ENCODE measurements around the gene EDC3.
A peak's percentile ranks its signal among the peaks of the same experiment; 100 is the strongest.
"Not testable (repeated sequence)": the region's sequence is repeated elsewhere in the genome, so short reads cannot be mapped to it uniquely, and the experiment has no call there.

Gene EDC3

GRCh38 chr15:74653426-74654102, 42.3 kb downstream of the EDC3 start:
- no peak for DNase-seq (ENCODE audit: low read depth in 4 of 4, low spot score in 1 of 4)

DNA sequence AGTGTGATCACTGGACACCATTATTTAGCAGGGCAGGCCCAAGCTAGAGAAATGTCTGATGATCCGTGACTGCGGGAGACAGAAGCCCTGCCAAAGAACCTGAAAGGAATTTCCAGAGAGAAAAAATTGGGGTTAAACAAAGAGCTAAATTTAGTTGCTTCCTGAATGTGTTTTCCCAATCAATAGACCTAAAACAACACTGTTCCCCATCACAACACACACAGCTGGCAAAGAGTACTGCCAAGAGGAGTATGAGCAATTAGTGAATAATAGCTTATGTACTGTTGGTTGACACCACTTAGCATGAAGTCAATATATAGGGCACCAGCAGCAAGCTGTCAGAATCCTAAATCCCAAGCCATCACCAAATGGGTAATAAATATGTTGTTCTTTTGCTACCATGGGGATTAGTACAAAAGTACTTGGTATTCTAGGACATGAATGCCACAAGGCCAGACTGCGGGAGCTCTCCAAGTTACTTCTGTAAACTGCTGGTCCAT, 44.5 kb downstream of the EDC3 start:
- DNase-seq (ENCODE audit: low read depth in 4 of 4, low spot score in 1 of 4): no peak

GRCh38 chr15:74648051-74648842, 47.6 kb downstream of the EDC3 start:
- DNase-seq (ENCODE audit: low read depth in 4 of 4, low spot score in 1 of 4): no peak

DNA sequence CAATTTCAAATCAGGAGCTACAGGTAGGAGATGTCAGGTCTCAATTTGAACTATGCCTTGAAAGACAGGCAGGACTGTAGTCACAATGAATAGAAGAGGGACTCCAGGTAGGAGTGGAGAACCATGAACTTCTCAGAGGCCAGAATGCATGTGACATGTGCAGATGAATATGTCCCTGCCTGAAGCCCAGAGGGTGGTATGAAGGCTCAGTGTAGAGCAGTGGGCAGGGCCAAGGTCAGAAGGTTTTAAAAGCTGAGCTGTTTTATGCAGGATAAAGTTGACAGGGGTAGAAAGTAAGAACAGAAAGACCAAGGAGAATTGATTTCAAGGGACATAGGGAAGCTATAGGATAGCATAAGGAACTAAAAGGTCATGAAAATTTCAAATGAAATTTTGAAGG, 49.3 kb downstream of the EDC3 start:
- DNase-seq (ENCODE audit: low read depth in 4 of 4, low spot score in 1 of 4): no peak

DNA sequence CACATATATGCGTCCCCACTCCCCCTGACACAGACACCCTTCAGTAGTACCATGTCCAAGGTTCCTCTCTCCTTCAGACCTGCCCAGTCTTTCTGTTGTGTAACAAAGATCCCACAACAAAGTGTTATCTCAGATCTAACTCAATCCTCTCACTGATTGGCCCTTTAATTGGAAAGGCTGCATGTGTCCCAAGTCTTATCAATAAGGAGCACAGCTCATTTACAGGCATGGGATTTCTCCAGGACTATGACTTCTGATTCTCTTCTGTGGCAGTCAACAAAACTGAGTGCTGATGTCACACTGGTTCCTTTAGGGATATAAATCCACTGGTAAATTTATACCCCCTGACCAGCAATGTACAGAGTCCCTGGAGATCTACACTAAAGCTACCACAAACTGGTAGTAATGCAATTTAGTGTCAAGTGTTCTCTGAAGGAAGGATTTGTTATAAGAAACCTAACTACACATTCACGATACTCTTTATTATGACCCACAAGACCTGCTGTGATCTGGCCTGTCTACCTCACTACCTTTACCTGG, 52.1 kb downstream of the EDC3 start:
- no peak for DNase-seq (ENCODE audit: low read depth in 4 of 4, low spot score in 1 of 4)

- DNase-seq (ENCODE audit: low read depth in 4 of 4, low spot score in 1 of 4): no peak
Measured at GRCh38 chr15:74642734-74643664, 52.8 kb downstream of the EDC3 start.

GRCh38 chr15:74642348-74642733, 53.5 kb downstream of the EDC3 start:
- no peak for DNase-seq (ENCODE audit: low read depth in 4 of 4, low spot score in 1 of 4)

GRCh38 chr15:74641151-74641550, 54.7 kb downstream of the EDC3 start:
- no peak for DNase-seq (ENCODE audit: low read depth in 4 of 4, low spot score in 1 of 4)

GRCh38 chr15:74636984-74637383, 58.8 kb downstream of the EDC3 start:
- DNase-seq (ENCODE audit: low read depth in 4 of 4, low spot score in 1 of 4): no peak

GRCh38 chr15:74635228-74635627, 60.6 kb downstream of the EDC3 start:
- peak; percentile 38 to 56 (median 54) for DNase-seq (ENCODE audit: low read depth in 4 of 4, low spot score in 1 of 4)

DNA sequence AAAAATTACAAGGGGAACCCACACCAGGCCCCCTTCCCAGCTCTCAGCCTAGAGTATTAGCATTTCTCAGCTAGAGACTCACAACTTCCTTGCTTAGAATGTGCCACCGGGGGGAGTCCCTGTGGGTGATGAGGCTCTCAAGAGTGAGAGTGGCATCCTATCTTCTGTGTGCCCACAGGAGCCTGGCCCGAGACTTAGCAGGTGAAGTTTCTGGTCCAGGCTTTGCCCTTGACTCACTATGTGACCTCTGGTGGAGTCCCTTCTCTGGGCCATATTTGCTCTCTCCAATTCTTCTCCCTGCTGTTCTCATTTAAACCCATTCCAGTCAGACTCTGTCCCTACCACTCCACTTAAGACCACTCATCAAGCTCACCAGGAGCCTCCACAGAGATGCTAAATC, 62.0 kb downstream of the EDC3 start:
- DNase-seq (ENCODE audit: low read depth in 4 of 4, low spot score in 1 of 4): no peak

DNA sequence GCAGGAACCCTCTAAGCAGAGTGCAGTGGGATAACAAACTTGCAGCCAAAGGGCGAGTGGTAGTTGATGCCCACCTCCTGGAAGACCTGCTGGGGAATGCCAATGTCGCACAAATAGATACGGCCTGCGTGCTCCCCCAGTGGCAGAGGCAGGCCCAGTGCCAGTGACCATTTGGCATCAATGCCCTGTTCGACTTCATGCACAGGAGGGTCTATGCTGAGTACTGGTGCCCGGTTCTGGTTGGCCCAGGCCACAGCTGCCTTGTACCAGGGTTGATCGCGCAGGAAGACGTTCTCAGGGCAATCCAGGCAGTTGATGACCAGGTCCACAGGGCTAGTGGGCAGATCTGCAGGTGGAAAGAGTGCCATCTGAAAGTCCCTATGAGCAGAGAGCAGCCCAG, 63.2 kb downstream of the EDC3 start:
- DNase-seq (ENCODE audit: low read depth in 4 of 4, low spot score in 1 of 4): no peak

DNA sequence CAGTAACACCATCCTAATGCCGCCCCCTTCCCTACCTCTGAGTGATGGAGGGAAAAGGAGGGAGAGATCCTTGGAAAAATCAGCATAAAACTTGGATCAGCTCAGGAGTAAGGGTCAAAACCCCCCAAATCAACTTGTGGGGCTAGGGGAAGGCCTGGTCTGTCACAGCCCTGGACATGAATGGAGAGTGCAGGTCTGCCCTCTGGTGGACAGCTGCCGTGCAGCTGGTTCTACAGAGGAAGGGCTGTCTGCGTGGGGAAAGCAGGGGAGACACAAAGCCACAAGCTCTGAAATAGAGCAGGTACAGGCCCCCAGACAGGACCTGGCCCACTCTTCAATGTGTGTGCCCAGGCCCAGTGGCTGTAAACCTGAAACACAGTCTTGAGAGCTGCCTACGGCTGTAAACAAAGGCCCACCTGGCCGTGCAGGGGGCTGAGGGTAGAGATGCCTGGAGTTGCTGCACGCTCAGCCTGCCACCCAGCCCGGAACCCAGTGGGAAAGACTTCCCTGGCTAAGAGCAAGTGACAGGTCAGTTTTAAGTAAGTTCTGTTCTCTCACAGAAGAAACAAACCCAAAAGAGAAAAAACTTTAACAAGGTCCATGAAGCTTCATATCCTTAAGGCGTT, 63.8 kb downstream of the EDC3 start:
- DNase-seq (ENCODE audit: low read depth in 4 of 4, low spot score in 1 of 4): peak in 3 of 4 experiments; percentile 22 to 52 (median 22)

DNA sequence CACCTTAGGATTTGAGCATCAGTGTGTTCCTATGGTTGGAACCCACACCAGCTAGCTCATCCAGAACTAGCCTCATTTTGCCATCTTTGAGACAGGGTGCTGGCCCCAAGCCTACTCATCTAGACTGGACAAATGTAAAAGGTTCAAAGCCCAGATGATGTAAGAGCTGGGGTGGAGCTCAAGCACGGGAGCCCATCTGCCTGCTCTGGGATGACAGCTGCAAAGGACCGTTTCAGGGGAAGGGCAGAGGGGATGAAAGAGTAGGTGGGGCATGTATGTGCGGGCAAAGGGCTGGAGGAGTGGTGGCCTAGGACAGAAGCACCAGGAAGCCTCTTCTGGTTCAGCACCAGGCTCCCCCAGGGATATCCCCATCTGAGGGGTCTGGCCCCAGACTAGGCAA, 64.4 kb downstream of the EDC3 start:
- no peak for DNase-seq (ENCODE audit: low read depth in 4 of 4, low spot score in 1 of 4)

- DNase-seq (ENCODE audit: low read depth in 4 of 4, low spot score in 1 of 4): no peak
Measured at GRCh38 chr15:74631087-74631385, 64.8 kb downstream of the EDC3 start.

- no peak for DNase-seq (ENCODE audit: low read depth in 4 of 4, low spot score in 1 of 4)
Measured at GRCh38 chr15:74630284-74631086, 65.3 kb downstream of the EDC3 start.

DNA sequence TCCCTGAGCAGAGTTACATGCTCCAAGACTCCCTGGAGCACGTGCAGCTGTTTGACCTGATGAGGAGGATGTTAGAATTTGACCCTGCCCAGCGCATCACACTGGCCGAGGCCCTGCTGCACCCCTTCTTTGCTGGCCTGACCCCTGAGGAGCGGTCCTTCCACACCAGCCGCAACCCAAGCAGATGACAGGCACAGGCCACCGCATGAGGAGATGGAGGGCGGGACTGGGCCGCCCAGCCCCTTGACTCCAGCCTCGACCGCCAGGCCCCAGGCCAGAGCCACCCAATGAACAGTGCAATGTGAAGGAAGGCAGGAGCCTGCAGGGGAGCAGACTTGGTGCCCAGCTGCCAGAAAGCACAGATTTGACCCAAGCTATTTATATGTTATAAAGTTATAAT, 66.1 kb downstream of the EDC3 start:
- not testable (repeated sequence) for DNase-seq (ENCODE audit: low read depth in 4 of 4, low spot score in 1 of 4)

DNA sequence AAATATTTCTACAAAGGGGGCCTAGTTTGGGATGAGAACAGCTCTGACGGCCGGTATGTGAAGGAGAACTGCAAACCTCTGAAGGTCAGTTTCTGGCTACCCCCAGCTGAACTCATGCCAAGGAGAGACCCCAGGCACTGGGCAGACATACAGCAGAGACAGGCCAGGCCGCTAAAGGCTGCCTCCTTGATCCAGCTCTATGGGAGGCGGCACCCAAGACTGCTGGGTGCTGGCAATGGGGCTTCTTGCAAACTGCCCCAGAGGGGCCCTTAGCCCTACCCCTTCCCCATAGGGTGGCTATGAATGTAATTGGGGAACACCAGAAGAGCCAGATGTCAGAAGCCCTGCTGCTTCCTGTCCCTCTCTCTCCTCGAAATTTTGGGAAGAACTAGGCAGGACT, 66.9 kb downstream of the EDC3 start:
- DNase-seq (ENCODE audit: low read depth in 4 of 4, low spot score in 1 of 4): no peak

GRCh38 chr15:74628199-74628598, 67.6 kb downstream of the EDC3 start:
- no peak for DNase-seq (ENCODE audit: low read depth in 4 of 4, low spot score in 1 of 4)

- DNase-seq (ENCODE audit: low read depth in 4 of 4, low spot score in 1 of 4): no peak
Measured at GRCh38 chr15:74627766-74628165, 68.1 kb downstream of the EDC3 start.
